ENCODE results near the gene SAMD8. TPM values are rescaled to one million over a fixed set of nuclear protein-coding genes. Genes with fewer than 3 reads are reported as not detected.
"Not testable (repeated sequence)": the region's sequence is repeated elsewhere in the genome, so short reads cannot be mapped to it uniquely, and the experiment has no call there.

SAMD8 gene
- total RNA-seq, 1 donor = 28.5 TPM

DNA sequence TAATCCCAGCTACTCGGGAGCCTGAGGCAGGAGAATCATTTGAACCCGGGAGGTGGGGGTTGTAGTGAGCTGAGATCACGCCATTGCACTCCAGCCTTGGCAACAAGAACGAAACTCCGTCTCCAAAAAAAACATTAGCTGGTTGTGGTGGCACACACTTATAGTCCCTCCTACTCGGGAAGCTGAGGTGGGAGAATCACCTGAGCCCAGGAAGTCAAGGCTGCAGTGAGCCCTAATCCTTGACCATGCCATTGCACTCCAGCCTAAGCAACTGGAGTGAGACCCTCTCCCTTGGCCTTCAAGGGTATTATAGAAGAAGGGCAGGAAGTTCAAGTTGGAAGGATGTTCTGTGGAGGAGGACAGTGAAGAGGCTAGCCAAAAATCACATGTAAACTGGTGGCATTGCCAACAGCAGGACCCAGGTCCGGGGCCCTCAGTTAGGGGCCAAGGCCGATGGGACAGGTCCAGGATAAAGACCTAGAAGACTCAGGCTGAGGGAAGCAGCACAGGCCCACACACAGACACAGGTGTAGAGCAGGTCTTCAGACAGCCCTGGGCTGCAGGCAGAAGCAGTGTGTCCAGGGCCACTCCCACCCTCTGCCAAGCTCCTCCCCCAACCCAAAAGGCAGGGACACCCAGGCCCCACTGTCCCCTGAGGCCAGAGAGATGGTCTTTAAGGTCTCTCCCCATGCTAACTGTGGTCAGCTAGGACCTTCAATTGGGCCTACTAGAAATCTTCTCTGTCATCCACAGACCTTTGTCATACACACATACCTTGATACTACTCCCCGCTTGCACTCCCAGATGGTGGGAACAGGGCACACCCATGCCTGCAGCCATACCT is 8.4 kb upstream of the SAMD8 start:
- DNase-seq (ENCODE audit: low read depth) = no peak
- H3K4me3 ChIP-seq (ENCODE audit: low read depth, low read length) = no peak overlapping the region
- TF ChIP-seq, protein P1, sequence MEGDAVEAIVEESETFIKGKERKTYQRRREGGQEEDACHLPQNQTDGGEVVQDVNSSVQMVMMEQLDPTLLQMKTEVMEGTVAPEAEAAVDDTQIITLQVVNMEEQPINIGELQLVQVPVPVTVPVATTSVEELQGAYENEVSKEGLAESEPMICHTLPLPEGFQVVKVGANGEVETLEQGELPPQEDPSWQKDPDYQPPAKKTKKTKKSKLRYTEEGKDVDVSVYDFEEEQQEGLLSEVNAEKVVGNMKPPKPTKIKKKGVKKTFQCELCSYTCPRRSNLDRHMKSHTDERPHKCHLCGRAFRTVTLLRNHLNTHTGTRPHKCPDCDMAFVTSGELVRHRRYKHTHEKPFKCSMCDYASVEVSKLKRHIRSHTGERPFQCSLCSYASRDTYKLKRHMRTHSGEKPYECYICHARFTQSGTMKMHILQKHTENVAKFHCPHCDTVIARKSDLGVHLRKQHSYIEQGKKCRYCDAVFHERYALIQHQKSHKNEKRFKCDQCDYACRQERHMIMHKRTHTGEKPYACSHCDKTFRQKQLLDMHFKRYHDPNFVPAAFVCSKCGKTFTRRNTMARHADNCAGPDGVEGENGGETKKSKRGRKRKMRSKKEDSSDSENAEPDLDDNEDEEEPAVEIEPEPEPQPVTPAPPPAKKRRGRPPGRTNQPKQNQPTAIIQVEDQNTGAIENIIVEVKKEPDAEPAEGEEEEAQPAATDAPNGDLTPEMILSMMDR (IDR thresholded peaks at IDR 0.05; ENCODE audit: insufficient read depth, low read depth, low read length) = no peak

- TF ChIP-seq, protein P1 (IDR thresholded peaks at IDR 0.05; ENCODE audit: insufficient read depth, low read depth, low read length) = no peak
Observed at GRCh38 chr10:75103881-75104686, 7.4 kb upstream of the SAMD8 start.

GRCh38 chr10:75104842-75105241 is 6.6 kb upstream of the SAMD8 start:
- no peak overlapping the region for H3K4me3 ChIP-seq (ENCODE audit: low read depth, low read length)
- DNase-seq (ENCODE audit: low read depth) = no peak
- TF ChIP-seq, protein P1 (IDR thresholded peaks at IDR 0.05; ENCODE audit: insufficient read depth, low read depth, low read length) = no peak

More at GRCh38 chr10:75103881-75104686, 7.4 kb upstream of the SAMD8 start:
- DNase-seq (ENCODE audit: low read depth) = no peak
- H3K4me3 ChIP-seq (ENCODE audit: low read depth, low read length) = no peak overlapping the region

DNA sequence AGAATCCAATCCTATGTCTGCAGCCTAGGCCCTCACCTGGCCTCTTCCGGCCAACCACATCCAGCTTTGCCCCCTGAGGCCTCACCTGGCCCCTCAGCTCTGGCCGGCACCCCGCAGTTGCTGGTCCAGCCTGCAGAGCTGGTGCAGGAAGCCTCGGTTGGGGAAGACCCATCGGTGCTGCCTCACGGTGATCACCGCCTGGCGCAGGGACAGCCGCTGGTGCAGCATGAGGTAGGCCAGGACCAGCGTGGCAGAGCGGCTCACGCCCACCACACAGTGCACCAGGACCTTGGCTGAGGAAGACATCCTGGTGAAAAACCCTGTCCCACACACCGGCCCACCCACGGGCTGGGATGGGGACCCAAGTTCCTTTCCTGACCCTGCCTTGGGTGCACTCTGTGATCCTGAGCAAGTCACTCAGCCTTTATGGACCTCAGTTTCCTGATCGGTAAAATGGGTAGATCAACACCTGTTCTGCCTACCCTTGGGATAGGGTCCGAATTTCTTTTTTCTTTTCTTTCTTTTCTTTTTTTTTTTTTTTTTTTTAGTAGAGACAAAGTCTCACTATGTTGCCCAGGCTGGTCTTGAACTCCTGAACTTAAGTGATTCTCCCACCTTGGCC is 5.8 kb upstream of the SAMD8 start:
- DNase-seq (ENCODE audit: low read depth) = no peak
- TF ChIP-seq, protein P1 (IDR thresholded peaks at IDR 0.05; ENCODE audit: insufficient read depth, low read depth, low read length) = no peak
- no peak overlapping the region for H3K4me3 ChIP-seq (ENCODE audit: low read depth, low read length)

- no peak overlapping the region for H3K4me3 ChIP-seq (ENCODE audit: low read depth, low read length)
- no peak for DNase-seq (ENCODE audit: low read depth)
- TF ChIP-seq, protein P1 (IDR thresholded peaks at IDR 0.05; ENCODE audit: insufficient read depth, low read depth, low read length) = no peak
Observed at GRCh38 chr10:75106242-75106641, 5.2 kb upstream of the SAMD8 start.

GRCh38 chr10:75106891-75107290 is 4.6 kb upstream of the SAMD8 start:
- H3K4me3 ChIP-seq (ENCODE audit: low read depth, low read length) = not testable (repeated sequence)

More at GRCh38 chr10:75106891-75107290, 4.6 kb upstream of the SAMD8 start:
- not testable (repeated sequence) for DNase-seq (ENCODE audit: low read depth)

All from fibroblast of villous mesenchyme (primary cell).